ENCODE data around the gene PITHD1. TPM values are rescaled to one million over a fixed set of nuclear protein-coding genes. Genes with fewer than 3 reads are reported as not detected.

Gene PITHD1
- total RNA-seq, 1 donor from 2014 or later = 46.6 TPM

GRCh38 chr1:23798662-23799142, 20.5 kb downstream of the PITHD1 start:
- Histone ChIP-seq H3K27ac (peak overlapping the region; percentile 99), H3K36me3 (peaks cover 48% of the 10 kb centered on the region), H3K4me1 (peaks cover 34% of the 10 kb centered on the region), H3K4me3 (peak overlapping the region; percentile 94), H3K9me3 (no peaks in the 10 kb centered on the region), H3K27me3 (ENCODE audit: low read depth) (no peaks in the 10 kb centered on the region)
- ATAC-seq (no peak), DNase-seq (no peak)
- intact Hi-C loops (cut with DNase I) = no loop called here
- TF ChIP-seq CTCF (IDR thresholded peaks at IDR 0.05) = no peak

GRCh38 chr1:23799255-23799569, 21.0 kb downstream of the PITHD1 start:
- Histone ChIP-seq H3K27me3 (ENCODE audit: low read depth) (no peaks in the 10 kb centered on the region), H3K4me3 (peak overlapping the region; percentile 94), H3K4me1 (peaks cover 34% of the 10 kb centered on the region), H3K9me3 (no peaks in the 10 kb centered on the region), H3K36me3 (peaks cover 52% of the 10 kb centered on the region), H3K27ac (peak overlapping the region; percentile 99)
- ATAC-seq = no peak
- TF ChIP-seq CTCF (IDR thresholded peaks at IDR 0.05) = no peak
- intact Hi-C loops (cut with DNase I) = no loop called here
- no peak for DNase-seq

GRCh38 chr1:23799570-23800399, 21.6 kb downstream of the PITHD1 start:
- Histone ChIP-seq H3K4me1 (peaks cover 34% of the 10 kb centered on the region), H3K36me3 (peaks cover 49% of the 10 kb centered on the region), H3K27ac (peak overlapping the region; percentile 99), H3K4me3 (peak overlapping the region; percentile 94), H3K27me3 (ENCODE audit: low read depth) (no peaks in the 10 kb centered on the region), H3K9me3 (no peaks in the 10 kb centered on the region)
- TF ChIP-seq CTCF (IDR thresholded peaks at IDR 0.05) = no peak
- intact Hi-C loops (cut with DNase I) = no loop called here
- DNase-seq (peak; percentile 91), ATAC-seq (peak; percentile 74 to 78)

- Histone ChIP-seq H3K4me3 (peak within 1 kb of the TSS; percentile 94), H3K36me3 (peaks cover 43% of the 10 kb centered on the region), H3K4me1 (peaks cover 34% of the 10 kb centered on the region), H3K27me3 (ENCODE audit: low read depth) (no peaks in the 10 kb centered on the region), H3K9me3 (no peaks in the 10 kb centered on the region), H3K27ac (peak within 1 kb of the TSS; percentile 99)
- DNase-seq (peak; percentile 98), ATAC-seq (peak; percentile 94 to 95)
- no peak for TF ChIP-seq CTCF (IDR thresholded peaks at IDR 0.05)
- intact Hi-C loops (cut with DNase I) = no loop called here
Observed at GRCh38 chr1:23800400-23801337, 22.5 kb downstream of the PITHD1 start, which contains the start of gene GALE. TSS of gene GALE (minus strand) at chr1:23800754. CDS start at chr1:23799007, 1,747 bp downstream.

- Histone ChIP-seq H3K4me1 (peaks cover 34% of the 10 kb centered on the region), H3K27me3 (ENCODE audit: low read depth) (no peaks in the 10 kb centered on the region), H3K27ac (peak overlapping the region; percentile 99), H3K9me3 (no peaks in the 10 kb centered on the region), H3K36me3 (peaks cover 37% of the 10 kb centered on the region), H3K4me3 (peak overlapping the region; percentile 94)
- ATAC-seq (peak; percentile 4 to 16), DNase-seq (peak; percentile 68)
- intact Hi-C loops (cut with DNase I) = no loop called here
- TF ChIP-seq CTCF (IDR thresholded peaks at IDR 0.05) = no peak
Observed at GRCh38 chr1:23801338-23801748, 23.1 kb downstream of the PITHD1 start.
